ENCODE measurements around the gene TMEM87A. TPM values are rescaled to one million over a fixed set of nuclear protein-coding genes. Genes with fewer than 3 reads are reported as not detected.

Gene TMEM87A
- polyA plus RNA-seq, 1 donor = 68.5 TPM

DNA sequence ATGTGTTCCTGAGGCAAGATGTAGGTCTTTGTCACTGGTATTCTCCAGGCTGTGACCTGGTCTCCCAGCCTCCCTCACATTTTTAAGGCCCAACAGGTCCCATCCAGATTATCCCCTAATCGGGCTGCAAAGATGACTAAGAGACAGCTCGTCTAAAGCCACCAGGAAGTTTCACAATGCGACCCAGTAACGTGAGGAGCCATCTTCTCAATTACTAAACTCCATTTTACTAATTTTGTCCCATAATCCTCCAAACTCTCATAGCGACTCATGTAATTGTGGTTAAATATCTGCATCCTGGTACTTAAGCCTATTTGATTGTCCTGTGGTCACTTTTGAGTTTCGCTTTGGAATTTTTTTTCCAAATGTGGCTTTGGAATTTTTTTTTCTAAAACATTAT lies 108.1 kb downstream of the TMEM87A start:
- DNase-seq = no peak

GRCh38 chr15:42163947-42164550 lies 109.2 kb downstream of the TMEM87A start:
- no peak for DNase-seq

- DNase-seq = no peak
Measured at GRCh38 chr15:42163291-42163690, 109.9 kb downstream of the TMEM87A start.

Other genes with a start within 250 kb of the TMEM87A start
- 0.07 TPM for gene PLA2G4D, start 178.9 kb downstream of the TMEM87A start, polyA plus RNA-seq (ENCODE audit: insufficient read length)
- gene PLA2G4F, start 116.8 kb downstream of the TMEM87A start, polyA plus RNA-seq (ENCODE audit: insufficient read length) = 25.0 TPM
- 98.5 TPM for gene VPS39, start 65.1 kb downstream of the TMEM87A start, polyA plus RNA-seq (ENCODE audit: insufficient read length)
- gene GANC, start 232 bp downstream of the TMEM87A start, polyA plus RNA-seq (ENCODE audit: insufficient read length) = 37.1 TPM
- gene CAPN3, start 86.1 kb upstream of the TMEM87A start, polyA plus RNA-seq (ENCODE audit: insufficient read length) = 37.5 TPM
- 56.5 TPM for gene ZNF106, start 217.7 kb upstream of the TMEM87A start, polyA plus RNA-seq (ENCODE audit: insufficient read length)
- gene SNAP23, start 222.2 kb upstream of the TMEM87A start, polyA plus RNA-seq (ENCODE audit: insufficient read length) = 126 TPM

All from left kidney (tissue), 2 donors.